PC-9 (cell line): ENCODE results near the gene ROBO2. TPM values are rescaled to one million over a fixed set of nuclear protein-coding genes. Genes with fewer than 3 reads are reported as not detected.

Source experiments
- BruUV-seq: library from RNA; stranded (reverse); fragments of 400-500 nt; replicated peaks from 2 replicates; lab custom pipeline; 2021; lab: Mats Ljungman, UMichigan
- CTCF ChIA-PET: fragments of 300-600 bp; sonication (Branson Sonifier 250); formaldehyde crosslinking; loops from one replicate; lab custom pipeline; 2022; ENCODE audit warnings: antibody characterized with exemption; lab: Charles Lee
- POLR2A ChIA-PET: fragments of 300-600 bp; sonication (Branson Sonifier 250); formaldehyde crosslinking; loops from one replicate; lab custom pipeline; 2022; ENCODE audit warnings: antibody characterized with exemption; ENCODE audit not compliant: unreplicated experiment; lab: Charles Lee
- DNase-seq, 2 experiments: peaks; one replicate each; pipeline versions ENCODE4 v3.0.0 to v3.0.0-alpha.2; 2015 to 2022; ENCODE audit warnings: mixed read lengths in 1 of 2
- H2AFZ ChIP-seq: fragments of 200-600 bp; sonication (generic); 2 replicates; pipeline ENCODE4 v1.8.1; 2017; ENCODE audit warnings: antibody characterized with exemption
- H3F3A ChIP-seq: fragments of 200-600 bp; sonication (generic); 2 replicates; pipeline ENCODE4 v1.8.1; 2017; ENCODE audit warnings: antibody characterized with exemption, mild to moderate bottlenecking, low read depth; ENCODE audit not compliant: insufficient read depth
- H3K27ac ChIP-seq: fragments of 200-600 bp; sonication (generic); 2 replicates; pipeline ENCODE4 v1.6.1; 2016; ENCODE audit warnings: mixed run types
- H3K27me3 ChIP-seq: fragments of 200-600 bp; sonication (generic); 2 replicates; pipeline ENCODE4 v1.6.1; 2016; ENCODE audit warnings: low read depth, mixed run types; ENCODE audit not compliant: insufficient read depth
- H3K36me3 ChIP-seq: fragments of 200-600 bp; sonication (generic); 2 replicates; pipeline ENCODE4 v1.6.1; 2016; ENCODE audit warnings: low read depth, mixed run types
- H3K4me1 ChIP-seq: fragments of 200-600 bp; sonication (generic); replicated peaks from 2 replicates; pipeline ENCODE4 v1.6.1; 2016; ENCODE audit warnings: mixed run types; ENCODE audit not compliant: insufficient read depth
- H3K4me2 ChIP-seq: fragments of 200-600 bp; sonication (generic); 2 replicates; pipeline ENCODE4 v1.6.1; 2017; ENCODE audit warnings: mixed run types
- H3K4me3 ChIP-seq: fragments of 200-600 bp; sonication (generic); 2 replicates; pipeline ENCODE4 v1.6.1; 2016; ENCODE audit warnings: mixed run types
- H3K79me2 ChIP-seq: fragments of 200-600 bp; sonication (generic); 2 replicates; pipeline ENCODE4 v1.6.1; 2017; ENCODE audit warnings: low read depth, mixed run types
- H3K9me2 ChIP-seq: fragments of 200-600 bp; sonication (generic); 2 replicates; pipeline ENCODE4 v1.8.1; 2017; ENCODE audit warnings: mild to moderate bottlenecking; ENCODE audit not compliant: insufficient read depth
- H3K9me3 ChIP-seq: fragments of 200-600 bp; sonication (generic); 2 replicates; pipeline ENCODE4 v1.8.1; 2016; ENCODE audit warnings: low read depth; ENCODE audit not compliant: insufficient read depth
- H4K20me1 ChIP-seq: fragments of 200-600 bp; sonication (generic); 2 replicates; pipeline ENCODE4 v1.8.1; 2017; ENCODE audit not compliant: insufficient read depth
- EZH2 ChIP-seq: fragments of 200-600 bp; sonication (generic); IDR thresholded peaks from 2 replicates; pipeline ENCODE4 v1.8.0; 2017; ENCODE audit warnings: antibody characterized with exemption, low read depth
- intact Hi-C: fragments of 100-400 bp; cut with micrococcal nuclease; formaldehyde crosslinking; loops from one replicate; pipeline ENCODE4 v1.10.0; 2022; ENCODE audit not compliant: unreplicated experiment
- total RNA-seq: library from RNA; stranded (reverse); gene quantifications from 2 replicates; pipeline ENCODE4 v1.2.3, GENCODE V29; 2021
- TF ChIP-seq, protein P1 (sequence below): fragments of 200-600 bp; sonication (generic); conservative IDR thresholded peaks from 2 replicates; pipeline ENCODE4 v1.6.1; 2017; ENCODE audit warnings: mixed run types, antibody characterized with exemption, mild to moderate bottlenecking, moderate library complexity

The ROBO2 gene
- total RNA-seq, 1 experiment from 2014 or later, result 0.39 TPM

DNA sequence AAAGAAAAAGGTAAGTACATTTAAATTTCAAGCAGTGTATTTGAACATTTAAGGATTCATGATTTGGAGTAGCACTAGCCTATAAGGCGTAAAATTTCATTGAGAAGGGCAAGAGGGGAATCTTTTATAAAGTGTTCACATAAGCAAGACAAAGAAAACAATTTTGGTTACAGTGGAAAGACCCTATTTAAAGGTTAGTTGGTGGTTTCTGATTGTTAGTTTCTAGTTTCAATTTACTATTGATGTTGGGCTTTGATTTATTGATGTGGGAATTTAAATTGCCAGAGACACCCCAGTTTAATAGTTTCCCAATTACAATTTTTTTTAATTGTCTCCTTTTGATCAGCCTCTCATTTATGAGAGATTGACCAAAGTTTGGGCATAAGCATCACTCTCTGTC lies 19.5 kb downstream of the ROBO2 start:
- no peak for TF ChIP-seq EZH2
- TF ChIP-seq, protein P1, sequence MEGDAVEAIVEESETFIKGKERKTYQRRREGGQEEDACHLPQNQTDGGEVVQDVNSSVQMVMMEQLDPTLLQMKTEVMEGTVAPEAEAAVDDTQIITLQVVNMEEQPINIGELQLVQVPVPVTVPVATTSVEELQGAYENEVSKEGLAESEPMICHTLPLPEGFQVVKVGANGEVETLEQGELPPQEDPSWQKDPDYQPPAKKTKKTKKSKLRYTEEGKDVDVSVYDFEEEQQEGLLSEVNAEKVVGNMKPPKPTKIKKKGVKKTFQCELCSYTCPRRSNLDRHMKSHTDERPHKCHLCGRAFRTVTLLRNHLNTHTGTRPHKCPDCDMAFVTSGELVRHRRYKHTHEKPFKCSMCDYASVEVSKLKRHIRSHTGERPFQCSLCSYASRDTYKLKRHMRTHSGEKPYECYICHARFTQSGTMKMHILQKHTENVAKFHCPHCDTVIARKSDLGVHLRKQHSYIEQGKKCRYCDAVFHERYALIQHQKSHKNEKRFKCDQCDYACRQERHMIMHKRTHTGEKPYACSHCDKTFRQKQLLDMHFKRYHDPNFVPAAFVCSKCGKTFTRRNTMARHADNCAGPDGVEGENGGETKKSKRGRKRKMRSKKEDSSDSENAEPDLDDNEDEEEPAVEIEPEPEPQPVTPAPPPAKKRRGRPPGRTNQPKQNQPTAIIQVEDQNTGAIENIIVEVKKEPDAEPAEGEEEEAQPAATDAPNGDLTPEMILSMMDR, result no peak
- intact Hi-C loops, result no loop called here
- Histone ChIP-seq H3F3A (no peaks in the 10 kb centered on the region), H3K4me2 (no peak overlapping the region), H3K27me3 (no peaks in the 10 kb centered on the region), H2AFZ (no peak overlapping the region), H3K27ac (no peak overlapping the region), H3K36me3 (no peaks in the 10 kb centered on the region), H3K79me2 (no peaks in the 10 kb centered on the region), H3K9me2 (0 out of 2 replicates have a peak, but pooled peaks cover 5% of the 10 kb centered on the region), H3K4me3 (no peak overlapping the region), H3K9me3 (no peaks in the 10 kb centered on the region), H3K4me1 (no peaks in the 10 kb centered on the region), H4K20me1 (no peaks in the 10 kb centered on the region)
- DNase-seq, result no peak
- BruUV-seq, result no TSS peak
- ChIA-PET CTCF (no interaction called here), POLR2A (no interaction called here)

DNA sequence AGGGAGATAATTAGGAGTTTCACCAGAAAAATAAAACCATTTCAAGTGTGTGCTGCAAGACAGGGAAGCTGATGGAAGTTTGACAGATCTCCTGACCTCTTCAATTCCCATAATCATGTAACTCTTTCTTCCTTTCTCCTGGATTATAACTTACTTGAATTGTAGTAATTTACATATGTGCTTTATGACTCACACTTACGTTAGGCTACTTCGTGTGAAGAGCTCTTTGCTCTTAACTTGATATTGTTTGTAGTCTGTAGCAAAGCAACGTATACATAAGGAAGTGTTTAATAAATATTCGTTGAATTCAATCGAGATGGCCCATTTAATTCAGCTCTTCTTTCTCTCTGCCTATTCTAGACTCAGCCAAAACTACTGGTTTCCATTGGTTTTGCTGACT lies 23.5 kb downstream of the ROBO2 start:
- Histone ChIP-seq H2AFZ (no peak overlapping the region), H3K79me2 (no peaks in the 10 kb centered on the region), H3K9me3 (no peaks in the 10 kb centered on the region), H3F3A (no peaks in the 10 kb centered on the region), H3K9me2 (0 out of 2 replicates have a peak, but pooled peaks cover 5% of the 10 kb centered on the region), H3K36me3 (no peaks in the 10 kb centered on the region), H4K20me1 (no peaks in the 10 kb centered on the region), H3K27me3 (no peaks in the 10 kb centered on the region), H3K4me3 (no peak overlapping the region), H3K4me2 (no peak overlapping the region), H3K4me1 (no peaks in the 10 kb centered on the region), H3K27ac (no peak overlapping the region)
- intact Hi-C loops, result no loop called here
- BruUV-seq, result no TSS peak
- DNase-seq, result no peak
- no peak for TF ChIP-seq EZH2
- TF ChIP-seq, protein P1, result no peak
- ChIA-PET CTCF (no interaction called here), POLR2A (no interaction called here)

DNA sequence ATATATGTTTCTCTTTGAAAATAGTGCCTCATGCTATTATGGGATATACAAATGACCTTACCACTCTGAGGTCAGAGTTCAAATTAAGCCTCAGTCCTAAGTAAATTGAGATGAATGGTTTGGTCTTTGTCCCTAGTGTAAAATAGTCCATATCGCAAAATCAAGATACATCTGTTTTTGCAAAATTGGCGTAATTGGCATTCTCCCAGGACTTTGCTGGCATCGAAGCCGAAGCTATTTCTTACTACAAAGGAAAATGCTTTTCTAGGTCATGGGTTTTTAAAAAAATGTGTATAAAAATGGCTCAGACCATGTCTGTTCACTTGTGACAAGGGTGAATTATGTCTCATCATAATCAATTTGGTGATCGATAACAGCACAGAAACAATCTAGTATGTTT lies 25.9 kb downstream of the ROBO2 start:
- 0 out of 2 replicates have a peak, but pooled peaks cover 5% of the 10 kb centered on the region for H3K9me2 ChIP-seq
- H3K4me1 ChIP-seq, result no peaks in the 10 kb centered on the region
- H3K79me2 ChIP-seq, result no peaks in the 10 kb centered on the region
- H2AFZ ChIP-seq, result no peak overlapping the region
- H3K4me3 ChIP-seq, result no peak overlapping the region
- H3K9me3 ChIP-seq, result no peaks in the 10 kb centered on the region
- no peaks in the 10 kb centered on the region for H4K20me1 ChIP-seq
- CTCF ChIA-PET, result no interaction called here
- H3F3A ChIP-seq, result no peaks in the 10 kb centered on the region
- no TSS peak for BruUV-seq
- DNase-seq, result no peak
- H3K27ac ChIP-seq, result no peak overlapping the region
- intact Hi-C loops, result no loop called here
- H3K36me3 ChIP-seq, result no peaks in the 10 kb centered on the region
- no peaks in the 10 kb centered on the region for H3K27me3 ChIP-seq
- no peak overlapping the region for H3K4me2 ChIP-seq
- POLR2A ChIA-PET, result no interaction called here
- TF ChIP-seq EZH2, result no peak
- TF ChIP-seq, protein P1, result no peak
